OCI-LY1 (cell line): ENCODE measurements around the gene TUBGCP5.

Experiments
- CTCF ChIP-seq: fragments of 200-600 bp; sonication (generic), shearing (Covaris generic); IDR thresholded peaks from 2 replicates; pipeline ENCODE4 v1.5.1; 2017; ENCODE audit warnings: mild to moderate bottlenecking, antibody characterized with exemption, low read length, moderate library complexity, mixed read lengths
- EZH2 ChIP-seq: fragments of 200-600 bp; sonication (generic), shearing (Covaris generic); IDR thresholded peaks from 2 replicates; pipeline ENCODE4 v1.8.0; 2017; ENCODE audit warnings: borderline replicate concordance, mixed run types, mild to moderate bottlenecking, antibody characterized with exemption, low read length, moderate library complexity, mixed read lengths

DNA sequence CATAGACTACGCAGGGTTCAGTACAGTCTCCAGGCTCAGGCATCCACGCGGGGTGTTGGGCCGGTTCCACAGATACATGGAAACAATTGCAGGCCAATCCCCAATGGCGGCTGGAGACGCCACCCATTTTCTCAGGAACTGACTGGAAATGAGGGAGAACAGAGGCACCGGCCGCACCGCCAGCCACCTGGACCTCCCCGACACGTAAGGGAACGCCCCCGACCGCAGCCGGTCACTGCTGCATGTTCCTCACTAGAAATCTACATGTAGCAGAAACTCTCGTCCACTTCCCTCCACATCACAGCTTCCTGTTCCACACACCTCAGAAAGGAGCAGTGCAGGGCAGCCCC is 88.4 kb downstream of the TUBGCP5 start:
- TF ChIP-seq EZH2 (no peak), CTCF (no peak)
